Activated CD8-positive, alpha-beta memory T cell treated with anti-CD3 and anti-CD28 coated beads for 48 hours (primary cell): Measurements from ENCODE around the gene CELA1.

Source experiments
- DNase-seq, 3 experiments: peaks; one replicate each; pipeline ENCODE4 v3.0.0-alpha.2; 2020; ENCODE audit warnings: low read depth in 2 of 3, low spot score in 2 of 3

CELA1 gene

GRCh38 chr12:51346581-51346980, at the start of gene CELA1:
CELA1 (minus strand) TSS chr12:51346679; CDS start chr12:51346638, 41 bp downstream.
- no peak for DNase-seq

GRCh38 chr12:51395283-51396230, 49.1 kb upstream of the CELA1 start:
- no peak for DNase-seq

GRCh38 chr12:51393676-51394545, 47.4 kb upstream of the CELA1 start:
- peak in 1 of 3 experiments; percentile 31 for DNase-seq

- no peak for DNase-seq
Measured at GRCh38 chr12:51392556-51393237, 46.2 kb upstream of the CELA1 start.

GRCh38 chr12:51391283-51392123, 45.0 kb upstream of the CELA1 start, which contains the start of gene GALNT6:
GALNT6 (minus strand) TSS chr12:51391406; CDS start chr12:51379781, 11,625 bp downstream.
- peak; percentile 31 to 50 (median 45) for DNase-seq

- DNase-seq, result no peak
Measured at GRCh38 chr12:51390891-51391282, 44.4 kb upstream of the CELA1 start.

GRCh38 chr12:51390457-51390856, 44.0 kb upstream of the CELA1 start:
- no peak for DNase-seq

- no peak for DNase-seq
Measured at GRCh38 chr12:51389302-51389999, 43.0 kb upstream of the CELA1 start.

- DNase-seq, result no peak
Measured at GRCh38 chr12:51388846-51389245, 42.4 kb upstream of the CELA1 start.

- no peak for DNase-seq
Measured at GRCh38 chr12:51388069-51388799, 41.8 kb upstream of the CELA1 start.

GRCh38 chr12:51386351-51386750, 39.9 kb upstream of the CELA1 start:
- DNase-seq, result no peak

- DNase-seq, result no peak
Measured at GRCh38 chr12:51383269-51383905, 36.9 kb upstream of the CELA1 start.

GRCh38 chr12:51382173-51382572, 35.7 kb upstream of the CELA1 start:
- DNase-seq, result no peak

- no peak for DNase-seq
Measured at GRCh38 chr12:51381226-51382079, 35.0 kb upstream of the CELA1 start.

GRCh38 chr12:51379571-51379970, 33.1 kb upstream of the CELA1 start:
- DNase-seq, result no peak

- DNase-seq, result no peak
Measured at GRCh38 chr12:51378749-51379148, 32.3 kb upstream of the CELA1 start.
